ENCODE results near the gene PDLIM1. TPM values are rescaled to one million over a fixed set of nuclear protein-coding genes. Genes with fewer than 3 reads are reported as not detected.

The PDLIM1 gene
- total RNA-seq = 52.5 and 89.5 TPM in 2 replicates

GRCh38 chr10:95290461-95291364 is at the start of gene PDLIM1:
Gene PDLIM1, minus strand, starts transcription at chr10:95291003. Its CDS starts 88 bp downstream, at chr10:95290915.

GRCh38 chr10:95193944-95194343 is 96.9 kb downstream of the PDLIM1 start, which contains the start of gene ACSM6:
Gene ACSM6, plus strand, starts transcription at chr10:95194238. Its CDS starts 248 bp downstream, at chr10:95194486.

Other genes starting within 250 kb of the PDLIM1 start
- gene CYP2C8, start 221.5 kb downstream of the PDLIM1 start, total RNA-seq = not detected in 2 replicates
- not detected in 2 replicates for gene ACSM6, start 96.8 kb downstream of the PDLIM1 start, total RNA-seq

Data from epithelial cell of alveolus of lung (primary cell).